ENCODE measurements around the gene IGSF5. TPM values are rescaled to one million over a fixed set of nuclear protein-coding genes. Genes with fewer than 3 reads are reported as not detected.

The IGSF5 gene
- total and polyA plus RNA-seq, 10 of the 15 experiments (the other 5 are each of a cell fraction or from before 2014, with no cell fraction given) = not detected

DNA sequence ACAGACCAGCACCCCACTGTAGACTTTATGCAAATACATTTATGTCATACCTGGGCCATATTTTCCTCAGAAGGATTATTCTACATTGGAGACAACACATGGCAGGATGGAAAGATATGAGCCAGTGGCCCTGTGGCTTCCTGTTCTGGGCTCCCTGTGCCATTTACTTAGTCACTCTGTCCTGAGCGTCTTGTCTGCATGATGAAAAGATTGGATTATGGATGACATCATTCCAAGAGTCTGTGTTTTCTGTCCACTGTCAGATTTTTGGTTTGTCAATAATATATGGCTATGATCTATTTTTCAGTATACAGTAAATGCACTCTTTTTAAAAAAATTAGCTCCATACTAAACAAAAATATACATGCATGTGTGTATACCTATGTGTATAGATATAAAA is 30.8 kb downstream of the IGSF5 start (continued):
- TF ChIP-seq FOS (IDR thresholded peaks at IDR 0.05; ENCODE audit: borderline replicate concordance, extremely low read depth, insufficient read length) = no peak
- TF ChIP-seq RAD51 (IDR thresholded peaks at IDR 0.05) = no peak

DNA sequence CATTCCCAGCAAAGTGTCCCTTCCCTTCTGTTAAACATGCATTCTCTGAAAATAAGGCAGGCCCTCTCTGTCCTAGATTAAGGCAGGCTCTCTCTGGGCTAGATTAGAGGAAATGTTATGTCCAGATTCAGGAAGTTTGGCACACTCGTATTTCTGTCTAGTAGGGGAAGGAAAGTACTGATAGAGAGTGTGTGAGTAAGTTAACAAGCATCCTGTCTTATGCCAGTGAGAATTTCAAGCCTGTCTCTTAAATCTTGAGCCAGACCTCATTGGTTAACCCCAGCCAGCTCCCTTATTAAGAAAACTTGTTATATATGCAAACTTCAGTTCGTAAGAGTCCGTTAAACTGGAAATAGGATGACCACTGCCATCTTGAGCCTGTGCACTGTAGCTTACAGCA is 31.6 kb downstream of the IGSF5 start:
- no peak overlapping the region for H2AFZ ChIP-seq (ENCODE audit: control insufficient read depth, low read depth, low read length)
- TF ChIP-seq NBN (IDR thresholded peaks at IDR 0.05) (no peak), CREM (IDR thresholded peaks at IDR 0.05; ENCODE audit: low read depth) (no peak), MXI1 (IDR thresholded peaks at IDR 0.05; ENCODE audit: low read depth, low read length) (no peak), RFX5 (IDR thresholded peaks at IDR 0.05; ENCODE audit: low read depth, low read length) (no peak), EP300 (IDR thresholded peaks at IDR 0.05; ENCODE audit: borderline replicate concordance in 1 of 2, control insufficient read depth in 1 of 2, low read depth in 2 of 2, low read length in 2 of 2) (no peak), KAT2A (conservative IDR thresholded peaks at IDR 0.05; ENCODE audit: control insufficient read depth, low read depth, low read length) (no peak), ZBED1 (IDR thresholded peaks at IDR 0.05; ENCODE audit: borderline replicate concordance) (no peak), EGR1 (IDR thresholded peaks at IDR 0.05; ENCODE audit: borderline replicate concordance in 1 of 2, low read depth in 2 of 2, low read length in 2 of 2) (no peak), POLR2AphosphoS2 (IDR thresholded peaks at IDR 0.05; ENCODE audit: low read depth, low read length) (no peak), BMI1 (IDR thresholded peaks at IDR 0.05; ENCODE audit: borderline replicate concordance) (no peak)
- no peaks in the 10 kb centered on the region for H4K20me1 ChIP-seq (ENCODE audit: control insufficient read depth, insufficient read depth)
- H3K27ac ChIP-seq (ENCODE audit: control insufficient read depth, insufficient read depth) = no peak overlapping the region
- no peaks in the 10 kb centered on the region for H3K79me2 ChIP-seq (ENCODE audit: control insufficient read depth, insufficient read depth, low read length)
- ChIA-PET CTCF (no interaction called here), POLR2A (no interaction called here), RAD21 (ENCODE audit: unreplicated experiment) (no interaction called here), SMC1A (ENCODE audit: uncharacterized antibody, unreplicated experiment) (no interaction called here)
- H3K9ac ChIP-seq (ENCODE audit: control insufficient read depth, insufficient read depth, low read length) = no peak overlapping the region
- no peaks in the 10 kb centered on the region for H3K4me1 ChIP-seq (ENCODE audit: control insufficient read depth, insufficient read depth, low read length)
- no TSS peak for BruUV-seq (replicated peaks)
- H3K27me3 ChIP-seq (replicated peaks in 1 of 2; ENCODE audit: control insufficient read depth in 2 of 2, insufficient read depth in 2 of 2, low read length in 1 of 2) = no peaks in the 10 kb centered on the region
- in situ Hi-C loops (cut with MboI) (no loop called here), intact Hi-C loops (cut with micrococcal nuclease; ENCODE audit: unreplicated experiment) (no loop called here)
- H3K4me3 ChIP-seq = no peak overlapping the region
- no peaks in the 10 kb centered on the region for H3K36me3 ChIP-seq (ENCODE audit: control insufficient read depth in 2 of 2, insufficient read depth in 2 of 2, low read length in 1 of 2)
- WGBS (ENCODE audit: insufficient coverage, insufficient replicate concordance, low lambda C conversion rate, missing lambda C conversion rate) = 0% methylated on average over 3 of the region's 3 CpGs
- no peak for DNase-seq (ENCODE audit: low read depth, low spot score)
- no peaks in the 10 kb centered on the region; the same call in 2 of the 3 replicates for H3K9me3 ChIP-seq (replicated peaks; ENCODE audit: control insufficient read depth, insufficient read depth, low read length)
- no peak overlapping the region for H3K4me2 ChIP-seq (ENCODE audit: control insufficient read depth, insufficient read depth)
- ATAC-seq = no peak
- FAIRE-seq = no peak

Measured in GM12878 (cell line).